Measurements from ENCODE around the gene RASGRP1. TPM values are rescaled to one million over a fixed set of nuclear protein-coding genes. Genes with fewer than 3 reads are reported as not detected.
A peak's percentile ranks its signal among the peaks of the same experiment; 100 is the strongest.

The RASGRP1 gene
- polyA plus RNA-seq, 1 experiment = 1.2 TPM

- Histone ChIP-seq H3K9me3 (ENCODE audit: control insufficient read depth, insufficient read depth, low read length) (no peaks in the 10 kb centered on the region), H3K27ac (ENCODE audit: low read depth, low read length) (peak overlapping the region; percentile 62), H3K27me3 (ENCODE audit: control insufficient read depth, insufficient read depth, low read length) (no peaks in the 10 kb centered on the region), H3K4me3 (ENCODE audit: low read depth, low read length) (no peak overlapping the region)
- ChIA-PET CTCF (interaction anchor here (0.7 to 2.2 kb wide), 5 partner anchors 15 to 209 kb away, joined by 3 to 10 read pairs (median 4); partner anchors contain the start of gene RASGRP1), POLR2A (interaction anchor here (1.0 kb wide), 1 partner anchor 37 kb away, joined by 4 read pairs; the partner anchor contains the start of gene FAM98B)
- no peak for TF ChIP-seq CTCF (IDR thresholded peaks at IDR 0.05; ENCODE audit: low read depth, low read length)
- peak; percentile 26 for DNase-seq (ENCODE audit: low read depth, low spot score)
These were observed 74.2 kb downstream of the RASGRP1 start for GRCh38 chr15:38490242-38490922.

- ChIA-PET CTCF (interaction anchor here (0.7 to 1.9 kb wide), 5 partner anchors 76 to 212 kb away, joined by 3 to 7 read pairs (median 5); partner anchors contain the start of gene RASGRP1), POLR2A (no interaction called here)
- no peak for DNase-seq (ENCODE audit: low read depth, low spot score)
- Histone ChIP-seq H3K27ac (ENCODE audit: low read depth, low read length) (no peak overlapping the region), H3K27me3 (ENCODE audit: control insufficient read depth, insufficient read depth, low read length) (no peaks in the 10 kb centered on the region), H3K9me3 (ENCODE audit: control insufficient read depth, insufficient read depth, low read length) (no peaks in the 10 kb centered on the region), H3K4me3 (ENCODE audit: low read depth, low read length) (no peak overlapping the region)
- TF ChIP-seq CTCF (IDR thresholded peaks at IDR 0.05; ENCODE audit: low read depth, low read length) = no peak
These were observed 77.2 kb downstream of the RASGRP1 start for GRCh38 chr15:38487378-38487777.

- POLR2A ChIA-PET = no interaction called here
- DNase-seq (ENCODE audit: low read depth, low spot score) = no peak
- CTCF ChIA-PET = interaction anchor here (1.1 to 1.9 kb wide), 4 partner anchors 77 to 213 kb away, joined by 3 to 7 read pairs (median 6); partner anchors contain the start of gene RASGRP1
These were observed 77.7 kb downstream of the RASGRP1 start for GRCh38 chr15:38486936-38487335.

GRCh38 chr15:38482572-38482971, 82.0 kb downstream of the RASGRP1 start:
- ChIA-PET POLR2A (no interaction called here), CTCF (interaction anchor here (0.6 kb wide), 1 partner anchor 14 kb away, joined by 3 read pairs; no protein-coding TSS in a partner anchor)
- no peaks in the 10 kb centered on the region for H3K27me3 ChIP-seq (ENCODE audit: control insufficient read depth, insufficient read depth, low read length)
- no peak for DNase-seq (ENCODE audit: low read depth, low spot score)
- H3K9me3 ChIP-seq (ENCODE audit: control insufficient read depth, insufficient read depth, low read length) = no peaks in the 10 kb centered on the region
- H3K27ac ChIP-seq (ENCODE audit: low read depth, low read length) = no peak overlapping the region
- TF ChIP-seq CTCF (IDR thresholded peaks at IDR 0.05; ENCODE audit: low read depth, low read length) = no peak
- no peak overlapping the region for H3K4me3 ChIP-seq (ENCODE audit: low read depth, low read length)

More at GRCh38 chr15:38486936-38487335, 77.7 kb downstream of the RASGRP1 start:
- Histone ChIP-seq H3K4me3 (ENCODE audit: low read depth, low read length) (no peak overlapping the region), H3K27me3 (ENCODE audit: control insufficient read depth, insufficient read depth, low read length) (no peaks in the 10 kb centered on the region), H3K9me3 (ENCODE audit: control insufficient read depth, insufficient read depth, low read length) (no peaks in the 10 kb centered on the region), H3K27ac (ENCODE audit: low read depth, low read length) (no peak overlapping the region)
- no peak for TF ChIP-seq CTCF (IDR thresholded peaks at IDR 0.05; ENCODE audit: low read depth, low read length)

GRCh38 chr15:38481761-38482160, 82.9 kb downstream of the RASGRP1 start:
- Histone ChIP-seq H3K4me3 (ENCODE audit: low read depth, low read length) (no peak overlapping the region), H3K9me3 (ENCODE audit: control insufficient read depth, insufficient read depth, low read length) (no peaks in the 10 kb centered on the region), H3K27me3 (ENCODE audit: control insufficient read depth, insufficient read depth, low read length) (no peaks in the 10 kb centered on the region), H3K27ac (ENCODE audit: low read depth, low read length) (no peak overlapping the region)
- ChIA-PET CTCF (no interaction called here), POLR2A (no interaction called here)
- TF ChIP-seq CTCF (IDR thresholded peaks at IDR 0.05; ENCODE audit: low read depth, low read length) = no peak
- no peak for DNase-seq (ENCODE audit: low read depth, low spot score)
